Endothelial cell (in vitro differentiated cells): ENCODE results near the gene SPTLC1. TPM values are rescaled to one million over a fixed set of nuclear protein-coding genes. Genes with fewer than 3 reads are reported as not detected.
"Not testable (repeated sequence)": the region's sequence is repeated elsewhere in the genome, so short reads cannot be mapped to it uniquely, and the experiment has no call there.

Experiments
- DNase-seq: peaks from one replicate; pipeline ENCODE4 v3.0.0; 2021; ENCODE audit warnings: low spot score
- H3K27ac Mint-ChIP-seq: one replicate; pipeline ENCODE4 v1.8.0; 2021; ENCODE audit warnings: mixed read lengths, inconsistent platforms; ENCODE audit not compliant: unreplicated experiment
- H3K27me3 Mint-ChIP-seq: one replicate; pipeline ENCODE4 v1.8.0; 2021; ENCODE audit warnings: mild to moderate bottlenecking, moderate library complexity, mixed read lengths, inconsistent platforms; ENCODE audit not compliant: unreplicated experiment
- H3K36me3 Mint-ChIP-seq: one replicate; pipeline ENCODE4 v1.8.0; 2021; ENCODE audit warnings: mild to moderate bottlenecking, low read depth, mixed read lengths, inconsistent platforms; ENCODE audit not compliant: unreplicated experiment
- H3K4me1 Mint-ChIP-seq: one replicate; pipeline ENCODE4 v1.8.0; 2021; ENCODE audit warnings: mild to moderate bottlenecking, mixed read lengths, inconsistent platforms; ENCODE audit not compliant: unreplicated experiment
- H3K4me3 Mint-ChIP-seq: one replicate; pipeline ENCODE4 v1.8.0; 2021; ENCODE audit warnings: mild to moderate bottlenecking, mixed read lengths, inconsistent platforms; ENCODE audit not compliant: unreplicated experiment
- H3K9me3 Mint-ChIP-seq: one replicate; pipeline ENCODE4 v1.8.0; 2021; ENCODE audit warnings: mixed read lengths, inconsistent platforms; ENCODE audit not compliant: unreplicated experiment
- CTCF ChIP-seq: fragments of 200-600 bp; sonication (generic); IDR thresholded peaks from one replicate; pipeline ENCODE4 v1.5.0; 2021; ENCODE audit warnings: antibody characterized with exemption; ENCODE audit not compliant: unreplicated experiment
- total RNA-seq: library from RNA; stranded (reverse); fragmentation: NEBNext Ultra II Directional; extraction: Animal tissue kit (Norgen Biotek cat#: 25700); gene quantifications from one replicate; pipeline ENCODE4 v1.2.1, GENCODE V29; 2021; ENCODE audit not compliant: unreplicated experiment

The SPTLC1 gene
- total RNA-seq, 1 donor from 2014 or later, result 69.2 TPM

GRCh38 chr9:92133949-92134604 lies 18.9 kb upstream of the SPTLC1 start:
- no peaks in the 10 kb centered on the region for H3K36me3 Mint-ChIP-seq
- no peak overlapping the region for H3K27ac Mint-ChIP-seq
- peak; percentile 88 for DNase-seq
- peaks cover 9% of the 10 kb centered on the region for H3K4me1 Mint-ChIP-seq
- peaks cover 17% of the 10 kb centered on the region for H3K27me3 Mint-ChIP-seq
- no peak overlapping the region for H3K4me3 Mint-ChIP-seq
- TF ChIP-seq CTCF, result peak; percentile 97
- no peaks in the 10 kb centered on the region for H3K9me3 Mint-ChIP-seq

GRCh38 chr9:92132913-92133312 lies 17.7 kb upstream of the SPTLC1 start:
- not testable (repeated sequence) for H3K4me1 Mint-ChIP-seq, H3K27ac Mint-ChIP-seq, H3K36me3 Mint-ChIP-seq, H3K9me3 Mint-ChIP-seq, DNase-seq
- Mint-ChIP-seq H3K4me3 (peak overlapping the region; percentile 13), H3K27me3 (peaks cover 13% of the 10 kb centered on the region)

- peaks cover 13% of the 10 kb centered on the region for H3K27me3 Mint-ChIP-seq
- H3K36me3 Mint-ChIP-seq, result no peaks in the 10 kb centered on the region
- peaks cover 9% of the 10 kb centered on the region for H3K4me1 Mint-ChIP-seq
- TF ChIP-seq CTCF, result no peak
- H3K27ac Mint-ChIP-seq, result no peak overlapping the region
- H3K9me3 Mint-ChIP-seq, result no peaks in the 10 kb centered on the region
- DNase-seq, result no peak
- no peak overlapping the region for H3K4me3 Mint-ChIP-seq
These were observed 17.3 kb upstream of the SPTLC1 start for GRCh38 chr9:92132501-92132900.

GRCh38 chr9:92122800-92123199 lies 7.6 kb upstream of the SPTLC1 start:
- Mint-ChIP-seq H3K9me3 (no peaks in the 10 kb centered on the region), H3K4me1 (no peaks in the 10 kb centered on the region), H3K4me3 (no peak overlapping the region), H3K27ac (no peak overlapping the region), H3K27me3 (no peaks in the 10 kb centered on the region), H3K36me3 (no peaks in the 10 kb centered on the region)
- no peak for TF ChIP-seq CTCF
- no peak for DNase-seq

- Mint-ChIP-seq H3K4me3 (no peak overlapping the region), H3K36me3 (no peaks in the 10 kb centered on the region), H3K27me3 (no peaks in the 10 kb centered on the region), H3K9me3 (no peaks in the 10 kb centered on the region), H3K27ac (no peak overlapping the region), H3K4me1 (no peaks in the 10 kb centered on the region)
- TF ChIP-seq CTCF, result no peak
- no peak for DNase-seq
These were observed 6.8 kb upstream of the SPTLC1 start for GRCh38 chr9:92122061-92122460.
